GM21786 (cell line): Measurements from ENCODE around the gene NRF1.
"Not testable (repeated sequence)": the region's sequence is repeated elsewhere in the genome, so short reads cannot be mapped to it uniquely, and the experiment has no call there.

Experiments
- ATAC-seq: cut with Tn5 transposase; IDR thresholded peaks from one replicate; pipeline ENCODE4 v1.9.1; 2021; ENCODE audit not compliant: unreplicated experiment

Gene NRF1

GRCh38 chr7:129646369-129647021, 35.0 kb downstream of the NRF1 start:
- no peak for ATAC-seq

DNA sequence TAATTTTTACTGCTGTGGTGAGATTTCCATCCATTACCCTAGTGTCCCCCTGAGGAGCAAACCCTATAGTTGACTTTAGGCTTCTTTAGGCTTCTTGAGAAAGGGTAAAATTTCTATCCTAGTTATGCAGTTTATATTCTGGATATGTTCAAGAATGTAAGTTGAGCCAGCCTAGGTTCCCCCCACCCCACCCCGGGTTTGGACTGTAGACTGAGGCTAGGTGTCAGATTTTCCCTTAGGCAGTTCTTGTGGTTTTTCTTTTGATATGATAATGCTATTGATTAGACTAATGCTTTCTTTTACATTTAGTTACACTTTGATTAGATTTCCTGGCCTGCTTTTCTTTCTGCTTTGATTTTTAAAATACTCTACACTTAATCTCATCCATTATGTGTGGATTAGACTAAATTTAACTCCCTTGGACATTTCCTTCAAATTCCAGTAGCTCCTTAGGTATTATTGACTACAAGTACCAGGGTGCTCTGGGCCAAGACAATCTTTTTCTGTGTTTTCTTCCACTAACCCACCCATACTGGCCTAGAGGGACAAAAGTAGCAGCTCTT, 37.7 kb downstream of the NRF1 start:
- no peak for ATAC-seq

GRCh38 chr7:129650056-129650758, 38.7 kb downstream of the NRF1 start:
- ATAC-seq = no peak

GRCh38 chr7:129652914-129653313, 41.4 kb downstream of the NRF1 start:
- peak; percentile 73 for ATAC-seq

DNA sequence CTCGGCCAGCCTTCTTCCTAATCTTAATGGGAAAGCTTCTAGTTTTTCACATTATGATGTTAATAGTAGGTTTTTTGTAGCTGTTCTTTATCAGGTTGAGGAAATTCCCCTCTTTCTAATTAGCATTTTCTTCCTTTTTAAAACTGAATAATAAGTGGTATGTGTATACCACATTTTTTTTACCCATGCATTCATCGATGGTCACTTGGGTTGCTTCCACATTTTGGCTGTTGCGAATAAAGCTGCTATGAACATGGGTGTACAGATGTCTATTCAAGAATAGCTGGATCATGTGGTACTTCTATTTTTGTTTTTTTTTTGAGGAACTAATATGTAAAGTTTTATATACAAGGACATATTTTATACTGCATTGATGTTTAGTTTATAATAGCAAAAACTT, 44.3 kb downstream of the NRF1 start:
- ATAC-seq = no peak

DNA sequence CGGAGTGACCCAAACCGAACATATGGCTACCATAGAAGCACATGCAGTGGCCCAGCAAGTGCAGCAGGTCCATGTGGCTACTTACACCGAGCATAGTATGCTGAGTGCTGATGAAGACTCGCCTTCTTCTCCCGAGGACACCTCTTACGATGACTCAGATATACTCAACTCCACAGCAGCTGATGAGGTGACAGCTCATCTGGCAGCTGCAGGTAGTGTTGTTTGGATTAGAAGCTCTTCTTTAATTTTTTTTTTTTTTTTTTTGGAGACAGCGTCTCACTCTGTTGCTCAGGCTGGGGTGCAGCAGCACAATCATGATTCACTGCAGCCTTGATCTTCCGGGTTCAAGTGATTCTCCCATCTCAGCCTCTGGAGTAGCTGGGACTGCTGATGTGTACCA, 45.8 kb downstream of the NRF1 start:
- no peak for ATAC-seq

DNA sequence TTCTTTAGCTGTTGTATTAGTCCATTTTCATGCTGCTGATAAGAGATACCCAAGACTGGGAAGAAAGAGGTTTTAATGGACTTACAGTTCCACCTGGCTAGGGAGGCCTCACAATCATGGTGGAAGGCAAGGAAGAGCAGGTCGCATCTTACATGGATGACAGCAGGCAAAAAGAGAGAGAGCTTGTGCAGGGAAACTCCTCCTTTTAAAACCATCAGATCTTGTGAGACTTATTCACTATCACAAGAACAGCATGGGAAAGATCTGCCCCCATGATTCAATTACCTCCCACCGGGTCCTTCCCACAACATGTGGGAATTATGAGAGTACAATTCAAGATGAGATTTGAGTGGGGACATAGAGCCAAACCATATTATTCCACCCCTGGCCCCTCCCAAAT, 48.4 kb downstream of the NRF1 start:
- ATAC-seq = not testable (repeated sequence)

DNA sequence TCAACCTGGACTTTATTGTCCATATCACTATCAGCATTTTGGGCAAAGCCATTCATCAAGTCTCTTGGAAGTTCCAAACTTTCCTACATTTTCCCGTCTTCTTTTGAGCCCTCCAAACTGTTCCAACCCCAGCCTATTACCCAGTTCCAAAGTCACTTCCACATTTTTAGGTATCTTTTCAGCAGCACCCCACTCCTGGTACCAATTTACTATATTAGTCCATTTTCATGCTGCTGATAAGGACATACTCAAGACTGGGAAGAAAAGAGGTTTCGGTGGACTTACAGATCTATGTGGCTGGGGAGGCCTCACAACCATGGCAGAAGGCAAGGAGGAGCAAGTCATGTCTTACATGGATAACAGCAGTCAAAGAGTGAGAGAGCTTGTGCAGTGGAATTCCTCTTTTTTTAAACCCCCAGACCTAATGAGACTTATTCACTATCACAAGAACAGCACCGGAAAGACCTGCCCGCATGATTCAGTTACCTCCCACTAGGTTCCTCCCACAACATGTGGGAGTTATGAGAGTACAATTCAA, 50.2 kb downstream of the NRF1 start:
- ATAC-seq = no peak

- not testable (repeated sequence) for ATAC-seq
These were observed 51.7 kb downstream of the NRF1 start for GRCh38 chr7:129663240-129663639.

DNA sequence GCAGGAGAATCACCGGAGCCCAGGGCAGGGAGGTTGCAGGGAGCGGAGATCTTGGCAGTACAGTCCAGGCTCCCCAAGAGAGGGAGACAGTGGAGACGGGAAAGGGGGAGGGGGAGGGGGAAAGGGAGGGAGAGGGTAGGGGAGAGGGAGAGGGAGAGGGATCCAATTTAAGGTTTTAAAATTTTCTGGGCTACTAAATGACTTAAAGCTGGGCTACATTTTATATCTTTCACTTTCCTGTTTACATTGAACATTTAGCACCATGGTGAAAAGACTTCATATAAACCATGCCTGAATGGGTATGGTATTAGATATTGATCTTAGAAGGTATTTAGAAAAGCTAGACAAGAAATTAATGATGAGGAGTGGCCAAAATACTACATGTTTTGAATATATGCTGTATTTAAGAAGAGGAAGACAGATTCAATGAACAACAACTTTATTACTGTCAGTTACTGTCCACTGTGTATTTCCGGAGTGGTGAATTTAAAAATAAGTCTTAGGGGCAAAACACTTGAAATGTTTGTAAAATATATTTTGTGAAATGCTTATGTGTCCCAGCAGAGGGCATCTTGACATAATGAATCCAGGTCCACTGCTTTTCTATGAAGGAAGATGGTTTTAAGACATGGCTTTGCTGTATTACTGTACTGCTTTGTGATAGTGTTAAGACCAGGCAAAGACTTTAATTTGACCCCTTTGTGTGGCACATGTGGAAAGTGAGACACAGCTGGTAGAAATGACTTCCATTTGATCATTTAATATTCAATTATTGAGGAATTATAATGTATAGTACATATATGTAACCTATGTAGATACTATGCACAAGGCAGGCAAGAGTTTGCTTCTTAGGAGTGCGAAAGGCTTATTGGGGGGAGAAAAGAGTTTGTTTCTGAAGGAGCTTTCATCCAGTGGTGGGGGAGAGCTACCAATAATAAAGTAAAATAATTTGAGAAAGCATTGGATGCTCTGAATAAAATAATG, 52.8 kb downstream of the NRF1 start:
- ATAC-seq = no peak

GRCh38 chr7:129665013-129665401, 53.5 kb downstream of the NRF1 start:
- ATAC-seq = no peak

- no peak for ATAC-seq
These were observed 55.6 kb downstream of the NRF1 start for GRCh38 chr7:129667116-129667515.

DNA sequence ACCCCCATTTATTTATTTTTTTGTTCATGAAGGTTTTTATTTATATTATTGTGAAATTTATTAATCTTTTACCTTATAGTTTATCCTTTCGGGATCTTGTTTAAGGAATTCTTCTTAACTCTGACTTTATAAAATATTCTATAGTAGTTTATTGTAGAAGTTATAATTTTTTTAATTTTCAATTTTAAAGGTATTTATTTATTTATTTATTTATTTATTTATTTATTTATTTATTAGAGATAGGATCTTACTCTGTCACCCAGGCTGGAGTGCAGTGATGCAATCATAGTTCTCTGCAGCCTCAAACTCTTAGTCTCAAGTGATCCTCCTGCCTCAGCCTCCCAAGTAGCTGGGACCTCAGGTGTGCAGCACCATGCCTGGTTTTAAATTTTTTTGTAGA, 56.0 kb downstream of the NRF1 start:
- ATAC-seq = no peak

DNA sequence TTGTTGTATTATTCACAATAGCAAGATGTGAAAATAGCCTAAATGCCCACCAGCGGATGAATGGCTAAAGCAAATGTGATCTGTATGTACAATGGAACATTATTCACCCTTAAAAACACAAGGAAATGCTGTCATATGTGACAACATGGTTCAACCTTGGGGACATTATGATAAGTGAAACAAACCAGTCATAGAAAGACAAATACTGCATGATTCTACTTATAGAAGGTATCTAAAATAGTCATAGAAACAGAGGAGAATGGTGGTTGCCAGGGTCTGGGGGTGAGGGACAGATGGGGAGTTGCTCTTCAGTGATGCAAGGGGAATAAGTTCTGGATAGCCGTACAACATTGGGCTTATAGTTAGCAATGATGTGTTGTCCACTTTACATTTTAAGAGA, 58.4 kb downstream of the NRF1 start:
- no peak for ATAC-seq

- ATAC-seq = no peak
These were observed 59.1 kb downstream of the NRF1 start for GRCh38 chr7:129670656-129671055.

DNA sequence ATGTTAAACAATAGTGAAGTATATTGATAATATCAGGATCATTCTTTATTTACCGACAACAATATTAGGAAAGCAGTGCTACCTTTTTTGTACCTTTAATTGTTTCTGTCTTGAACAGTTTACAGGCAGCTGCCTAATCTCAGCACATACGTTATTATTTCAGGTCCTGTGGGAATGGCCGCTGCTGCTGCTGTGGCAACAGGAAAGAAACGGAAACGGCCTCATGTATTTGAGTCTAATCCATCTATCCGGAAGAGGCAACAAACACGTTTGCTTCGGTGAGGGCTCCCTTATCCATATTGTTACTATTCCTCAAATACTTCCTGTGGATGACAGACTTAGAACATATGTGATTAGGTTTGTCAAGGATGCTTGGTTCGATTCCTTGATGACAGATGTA, 59.7 kb downstream of the NRF1 start:
- ATAC-seq = no peak

DNA sequence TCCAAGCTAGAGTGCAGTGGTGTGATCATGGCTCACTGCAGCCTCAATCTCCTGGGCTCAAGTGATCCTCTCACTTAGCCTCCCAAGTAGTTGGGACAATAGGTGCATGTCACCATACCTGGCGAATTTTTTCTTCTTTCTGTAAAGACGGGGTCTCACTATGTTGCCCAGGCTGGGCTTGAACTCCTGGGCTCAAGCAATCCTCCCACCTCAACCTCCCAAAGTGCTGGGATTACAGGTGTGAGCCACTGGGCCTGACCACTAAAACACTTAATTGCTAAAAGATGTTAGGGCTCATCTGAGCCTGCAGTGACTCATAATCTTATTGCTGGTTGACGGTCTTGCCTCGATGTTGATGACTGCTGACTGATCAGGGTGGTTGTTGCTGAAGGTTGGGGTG, 63.0 kb downstream of the NRF1 start:
- ATAC-seq = not testable (repeated sequence)

DNA sequence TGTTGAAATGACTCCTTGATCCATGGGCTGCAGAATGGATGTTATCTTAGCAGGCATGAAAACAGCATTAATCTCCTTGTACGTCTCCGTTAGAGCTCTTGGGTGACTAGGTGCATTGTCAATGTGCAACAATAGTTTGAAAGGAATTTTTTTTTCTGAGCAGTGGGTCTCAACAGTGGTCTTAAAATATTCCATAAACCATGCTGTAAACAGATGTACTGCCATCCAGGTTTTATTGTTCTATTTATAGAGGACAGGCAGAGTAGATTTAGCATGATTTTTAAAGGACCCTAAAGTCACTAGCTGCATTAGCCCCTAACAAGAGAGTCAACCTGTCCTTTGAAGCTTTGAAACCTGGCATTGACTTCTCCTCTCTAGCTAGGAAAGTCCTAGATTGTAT, 64.0 kb downstream of the NRF1 start:
- no peak for ATAC-seq

DNA sequence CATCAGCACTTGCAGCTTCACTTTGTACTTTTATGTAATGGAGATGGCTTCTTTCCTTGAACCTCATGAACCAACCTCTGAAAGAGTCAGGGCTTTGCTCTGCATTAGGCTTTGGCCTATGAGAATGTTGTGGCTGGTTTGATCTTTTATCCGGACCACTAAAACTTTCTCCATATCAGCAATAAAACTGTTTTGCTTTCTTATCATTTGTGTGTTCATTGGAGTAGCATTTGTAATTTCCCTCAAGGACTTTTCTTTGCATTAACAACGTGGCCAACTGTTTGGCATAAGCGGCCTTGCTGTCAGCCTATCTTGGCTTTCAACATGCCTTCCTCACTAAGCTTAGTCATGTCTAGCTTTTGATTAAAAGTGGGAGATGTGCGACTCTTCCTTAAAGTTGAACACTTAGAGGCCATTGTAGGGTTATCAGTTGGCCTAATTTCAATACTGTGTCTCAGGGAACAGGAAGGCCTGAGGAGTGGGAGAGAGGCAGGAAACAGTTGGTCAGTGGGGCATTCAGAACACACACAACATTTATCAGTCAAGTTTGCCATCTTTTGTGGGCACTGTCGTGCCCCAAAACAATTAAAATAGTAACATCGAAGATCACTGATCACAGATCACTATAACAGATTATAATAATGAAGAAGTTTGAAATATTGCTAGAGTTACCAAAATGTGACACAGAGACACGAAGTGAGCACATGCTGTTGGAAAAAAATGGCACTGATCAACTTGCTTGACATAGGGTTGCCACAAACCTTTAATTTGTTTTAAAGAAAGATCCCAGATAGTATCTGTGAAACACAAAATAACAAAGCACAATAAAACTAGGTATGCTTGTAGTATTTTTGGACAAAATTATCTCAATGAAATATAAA, 64.7 kb downstream of the NRF1 start:
- no peak for ATAC-seq

GRCh38 chr7:129677796-129678195, 66.3 kb downstream of the NRF1 start:
- ATAC-seq = no peak
